HepG2 (cell line): ENCODE results near the gene PIP4K2B. TPM values are rescaled to one million over a fixed set of nuclear protein-coding genes. Genes with fewer than 3 reads are reported as not detected.

Experiments used
- ATAC-seq: fragments of 200-7000 bp; cut with Tn5 transposase; 3 replicates; pipeline ENCODE4 v1.9.1; 2020; ENCODE audit warnings: mild to moderate bottlenecking, moderate library complexity
- BruUV-seq: library from RNA; stranded (reverse); fragments of 400-500 nt; replicated peaks from 2 replicates; lab custom pipeline; 2021; lab: Mats Ljungman, UMichigan
- CTCF ChIA-PET: fragments of 300-600 bp; formaldehyde crosslinking; extraction: SDS; loops from one replicate; lab custom pipeline; 2021; ENCODE audit warnings: low total read pairs, inconsistent platforms, low intra/inter-chr PET ratio; lab: Yijun Ruan, JAX
- POLR2A ChIA-PET: fragments of 350-600 bp; sonication (Branson Sonifier 250); formaldehyde crosslinking; loops from one replicate; lab custom pipeline; 2020; ENCODE audit warnings: antibody characterized with exemption, inconsistent platforms; lab: Yijun Ruan, JAX
- DNase-seq: peaks from one replicate; pipeline ENCODE4 v3.0.0-alpha.2; 2015; ENCODE audit warnings: low spot score
- FAIRE-seq: peaks from 3 replicates; lab custom pipeline; 2011; peaks lifted over from hg19 to GRCh38; lab: Jason Lieb, UNC
- H2AFZ ChIP-seq: one replicate; pipeline ENCODE4 v1.6.1; 2011; ENCODE audit warnings: low read length, inconsistent platforms
- H3K27ac ChIP-seq: fragments of 300-600 bp; 3 replicates; pipeline ENCODE4 v1.8.0; 2011; ENCODE audit warnings: mixed run types, mild to moderate bottlenecking, mixed read lengths, low read length, inconsistent platforms; ENCODE audit not compliant: insufficient read depth; ENCODE audit errors: extremely low read length
- H3K27me3 ChIP-seq, 2 experiments: fragments of 200-600 bp in 1 of 2; 2 replicates in 1 of 2; 3 replicates in 1 of 2; pipeline versions ENCODE4 v1.6.0 to v1.8.0; 2011; ENCODE audit warnings: low read length in 2 of 2, mild to moderate bottlenecking in 2 of 2, moderate library complexity in 2 of 2, inconsistent platforms in 1 of 2; ENCODE audit not compliant: insufficient read depth in 2 of 2, control insufficient read depth in 1 of 2
- H3K36me3 ChIP-seq, 2 experiments: fragments of 200-600 bp in 1 of 2; replicated peaks in 1 of 2; 2 replicates in 1 of 2; 3 replicates in 1 of 2; pipeline versions ENCODE4 v1.5.1 to v1.8.0; 2011; ENCODE audit warnings: low read length in 2 of 2, inconsistent platforms in 1 of 2; ENCODE audit not compliant: insufficient read depth in 2 of 2, control insufficient read depth in 1 of 2
- H3K4me1 ChIP-seq: 2 replicates; pipeline ENCODE4 v1.5.1; 2012; ENCODE audit warnings: low read length, inconsistent platforms; ENCODE audit not compliant: insufficient read depth
- H3K4me2 ChIP-seq: 2 replicates; pipeline ENCODE4 v1.6.0; 2011; ENCODE audit warnings: low read depth, low read length, inconsistent platforms
- H3K4me3 ChIP-seq, 3 experiments: fragments of 200-600 bp in 1 of 3; sonication (generic), shearing (Covaris generic) in 1 of 3; replicated peaks in 1 of 3; 2 replicates each; pipeline ENCODE4 v1.5.1; 2011 to 2016; ENCODE audit warnings: low read length in 3 of 3, inconsistent platforms in 2 of 3, low read depth in 2 of 3, mild to moderate bottlenecking in 2 of 3, control low read depth in 1 of 3, mixed read lengths in 1 of 3; ENCODE audit not compliant: insufficient read depth in 1 of 3
- H3K79me2 ChIP-seq: one replicate; pipeline ENCODE4 v1.6.1; 2011; ENCODE audit warnings: low read length, inconsistent platforms; ENCODE audit not compliant: insufficient read depth
- H3K9ac ChIP-seq: 2 replicates; pipeline ENCODE4 v1.6.0; 2011; ENCODE audit warnings: mild to moderate bottlenecking, low read depth, low read length, inconsistent platforms; ENCODE audit not compliant: insufficient read depth
- H3K9me3 ChIP-seq: 2 replicates; pipeline ENCODE4 v1.5.1; 2012; ENCODE audit warnings: mild to moderate bottlenecking, low read length
- H4K20me1 ChIP-seq: 2 replicates; pipeline ENCODE4 v1.6.0; 2011; ENCODE audit warnings: inconsistent platforms, mild to moderate bottlenecking, low read length, moderate library complexity; ENCODE audit not compliant: insufficient read depth
- KMT2A ChIP-seq: sonication (generic); formaldehyde crosslinking; IDR thresholded peaks from 2 replicates; pipeline ENCODE4 v1.4.0; 2020; ENCODE audit warnings: missing genetic modification reagents
- MIER3 ChIP-seq: IDR thresholded peaks from 2 replicates; pipeline ENCODE4 v1.6.1; 2016; ENCODE audit warnings: missing compliant biosample characterization, borderline replicate concordance
- PHF5A ChIP-seq: IDR thresholded peaks from one replicate; pipeline ENCODE4 v1.6.1; 2018; ENCODE audit warnings: low read depth, missing genetic modification reagents; ENCODE audit not compliant: unreplicated experiment
- PLRG1 ChIP-seq: fragments of 450-650 bp; conservative IDR thresholded peaks from 2 replicates; pipeline ENCODE4 v1.6.1; 2016
- RARA ChIP-seq: IDR thresholded peaks from 2 replicates; pipeline ENCODE4 v1.6.1; 2016; ENCODE audit warnings: missing genetic modification reagents, missing compliant biosample characterization
- RARG ChIP-seq: sonication (generic); formaldehyde crosslinking; IDR thresholded peaks from 2 replicates; pipeline ENCODE4 v1.4.0; 2020; ENCODE audit warnings: low read depth, mild to moderate bottlenecking, missing genetic modification reagents
- ZFP37 ChIP-seq: sonication (generic); formaldehyde crosslinking; IDR thresholded peaks from 2 replicates; pipeline ENCODE4 v1.4.0; 2020; ENCODE audit warnings: missing genetic modification reagents, borderline replicate concordance
- ZNF354B ChIP-seq: sonication (generic); formaldehyde crosslinking; IDR thresholded peaks from 2 replicates; pipeline ENCODE4 v1.8.0; 2022; ENCODE audit warnings: mild to moderate bottlenecking, missing genetic modification reagents
- ZNF501 ChIP-seq: sonication (generic); formaldehyde crosslinking; IDR thresholded peaks from 2 replicates; pipeline ENCODE4 v1.5.1; 2020; ENCODE audit warnings: mild to moderate bottlenecking, moderate library complexity, missing genetic modification reagents
- ZNF558 ChIP-seq: sonication (generic); formaldehyde crosslinking; IDR thresholded peaks from 2 replicates; pipeline ENCODE4 v1.9.0; 2022; ENCODE audit warnings: mild to moderate bottlenecking, missing genetic modification reagents, borderline replicate concordance
- ZNF772 ChIP-seq: sonication (generic); formaldehyde crosslinking; IDR thresholded peaks from 2 replicates; pipeline ENCODE4 v1.5.0; 2020; ENCODE audit warnings: mild to moderate bottlenecking, missing genetic modification reagents
- ZNF773 ChIP-seq: sonication (generic); formaldehyde crosslinking; IDR thresholded peaks from 2 replicates; pipeline ENCODE4 v1.4.0; 2020; ENCODE audit warnings: missing genetic modification reagents, borderline replicate concordance
- ZNF776 ChIP-seq: sonication (generic); formaldehyde crosslinking; IDR thresholded peaks from 2 replicates; pipeline ENCODE4 v1.4.0; 2020; ENCODE audit warnings: mild to moderate bottlenecking, missing genetic modification reagents
- WGBS: methylation state at CpG from one replicate; pipeline ENCODE4 v1.1.6; 2017; ENCODE audit warnings: low lambda C conversion rate; 5-methylcytosine and 5-hydroxymethylcytosine counted together
- in situ Hi-C: cut with HindIII; loops from 2 replicates; pipeline ENCODE4 v1.10.0; 2017; ENCODE audit warnings: low pct_unique_long_range_greater_than_20kb; ENCODE audit not compliant: extremely low pct_ligation_motif_present
- intact Hi-C: fragments of 100-400 bp; cut with micrococcal nuclease; formaldehyde crosslinking; loops from one replicate; pipeline ENCODE4 v1.10.0; 2022; ENCODE audit not compliant: unreplicated experiment
- polyA plus RNA-seq, 8 experiments: library from polyadenylated mRNA; depleted of rRNA in 3 of 8; stranded (reverse) in 7 of 8; unstranded in 1 of 8; fragments of >200 nt; fragmentation: Illumina TruSeq in 4 of 8; extraction: Trizol in 4 of 8; gene quantifications; 2 replicates each; pipeline versions ENCODE4 v1.2.1 to v1.2.3, GENCODE V29; 2011 to 2016; ENCODE audit warnings: low read depth in 4 of 8, missing spikeins in 1 of 8, mixed read lengths in 1 of 8; ENCODE audit not compliant: insufficient read depth in 1 of 8
- total RNA-seq, 5 experiments: library from RNA; depleted of rRNA; stranded (reverse); fragments of >200 nt; fragmentation: Illumina TruSeq; extraction: Trizol; gene quantifications; 2 replicates each; pipeline ENCODE4 v1.2.3, GENCODE V29; 2016; ENCODE audit warnings: low read depth in 1 of 5
- TF ChIP-seq, protein P1 (sequence below), 2 experiments: sonication (generic) in 1 of 2; formaldehyde crosslinking in 1 of 2; IDR thresholded peaks; 2 replicates each; pipeline versions ENCODE4 v1.5.1 to v1.6.1; 2011 to 2020; ENCODE audit warnings: borderline replicate concordance in 1 of 2, low read depth in 1 of 2, low read length in 1 of 2, mild to moderate bottlenecking in 1 of 2, missing genetic modification reagents in 1 of 2, moderate library complexity in 1 of 2
- TF ChIP-seq, protein P2 (sequence below): sonication (generic); formaldehyde crosslinking; IDR thresholded peaks from 2 replicates; pipeline ENCODE4 v1.4.0; 2020; ENCODE audit warnings: missing genetic modification reagents
- TF ChIP-seq, protein P3 (sequence below): sonication (generic); formaldehyde crosslinking; IDR thresholded peaks from 2 replicates; pipeline ENCODE4 v1.4.0; 2020; ENCODE audit warnings: missing genetic modification reagents

The PIP4K2B gene
- total and polyA plus RNA-seq, 2 of the 13 experiments (the other 11 are each of a cell fraction or from before 2014, with no cell fraction given) = 20.4 to 54.0 TPM

DNA sequence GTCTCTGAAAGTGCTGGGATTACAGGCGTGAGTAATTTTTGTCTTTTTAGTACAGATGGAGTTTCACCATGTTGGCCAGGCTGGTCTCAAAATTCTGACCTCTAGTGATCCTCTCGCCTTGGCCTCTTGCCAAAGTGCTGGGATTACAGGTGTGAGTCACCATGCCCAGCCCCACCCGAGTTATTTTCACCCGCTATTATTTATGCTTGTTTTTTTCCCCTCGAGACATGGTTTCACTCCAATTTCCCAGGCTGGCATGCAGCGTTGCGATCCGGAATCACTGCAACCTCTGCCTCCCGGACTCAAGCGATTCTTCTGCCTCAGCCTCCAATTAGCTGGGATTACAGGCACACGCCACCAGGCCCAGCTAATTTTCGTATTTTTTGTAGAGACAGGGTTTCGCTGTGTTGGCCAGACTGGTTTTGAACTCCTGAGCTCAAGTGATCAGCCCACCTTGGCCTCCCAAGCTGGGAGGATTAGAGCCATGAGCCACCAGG is 45.0 kb upstream of the PIP4K2B start:
- H3K27ac ChIP-seq = peak overlapping the region; percentile 52
- CTCF ChIA-PET = no interaction called here
- BruUV-seq = no TSS peak
- H3K4me3 ChIP-seq = peak overlapping the region in 2 of 3 experiments; percentile 13 to 30; a peak in 2 of 6 replicates
- H3K9me3 ChIP-seq = no peaks in the 10 kb centered on the region
- ATAC-seq (peak; percentile 23), DNase-seq (peak; percentile 51), FAIRE-seq (no peak)
- H2AFZ ChIP-seq = no peak overlapping the region
- peaks cover 40% of the 10 kb centered on the region for H3K4me1 ChIP-seq
- in situ Hi-C loops (no loop called here), intact Hi-C loops (no loop called here)
- H3K36me3 ChIP-seq = peaks cover 5 to 13% of the 10 kb centered on the region in 2 experiments; a peak in 4 of 5 replicates
- no peaks in the 10 kb centered on the region for H3K27me3 ChIP-seq
- peak overlapping the region; percentile 36; the same call in 1 of the 2 replicates for H3K9ac ChIP-seq
- H4K20me1 ChIP-seq = peaks cover 15% of the 10 kb centered on the region
- whole genome bisulfite sequencing = 20% methylated on average over 13 of the region's 13 CpGs
- POLR2A ChIA-PET = interaction anchor here (1.1 to 6.5 kb wide), 4 partner anchors 9 to 25 kb away, joined by 3 to 58 read pairs (median 24); partner anchors contain the start of genes CWC25, LASP1 and RPL23
- no peaks in the 10 kb centered on the region for H3K79me2 ChIP-seq
- peak overlapping the region; percentile 73 for H3K4me2 ChIP-seq
- TF ChIP-seq ZNF772 (CRISPR knock-in tag) = no peak
- TF ChIP-seq, protein P1, sequence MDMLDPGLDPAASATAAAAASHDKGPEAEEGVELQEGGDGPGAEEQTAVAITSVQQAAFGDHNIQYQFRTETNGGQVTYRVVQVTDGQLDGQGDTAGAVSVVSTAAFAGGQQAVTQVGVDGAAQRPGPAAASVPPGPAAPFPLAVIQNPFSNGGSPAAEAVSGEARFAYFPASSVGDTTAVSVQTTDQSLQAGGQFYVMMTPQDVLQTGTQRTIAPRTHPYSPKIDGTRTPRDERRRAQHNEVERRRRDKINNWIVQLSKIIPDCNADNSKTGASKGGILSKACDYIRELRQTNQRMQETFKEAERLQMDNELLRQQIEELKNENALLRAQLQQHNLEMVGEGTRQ (IDR thresholded peaks at IDR 0.05; ENCODE audit: low read depth, low read length) = no peak
- TF ChIP-seq, protein P1 (CRISPR knock-in tag; IDR thresholded peaks at IDR 0.05; ENCODE audit: borderline replicate concordance) = no peak
- TF ChIP-seq RARG (CRISPR knock-in tag) = no peak
- no peak for TF ChIP-seq ZFP37 (CRISPR knock-in tag)
- no peak for TF ChIP-seq PLRG1
- TF ChIP-seq ZNF501 (CRISPR knock-in tag) = peak; percentile 60; the same call in 1 of the 2 replicates
- TF ChIP-seq MIER3 (CRISPR knock-in tag) = no peak
- no peak for TF ChIP-seq ZNF558 (CRISPR knock-in tag)
- TF ChIP-seq, protein P2, sequence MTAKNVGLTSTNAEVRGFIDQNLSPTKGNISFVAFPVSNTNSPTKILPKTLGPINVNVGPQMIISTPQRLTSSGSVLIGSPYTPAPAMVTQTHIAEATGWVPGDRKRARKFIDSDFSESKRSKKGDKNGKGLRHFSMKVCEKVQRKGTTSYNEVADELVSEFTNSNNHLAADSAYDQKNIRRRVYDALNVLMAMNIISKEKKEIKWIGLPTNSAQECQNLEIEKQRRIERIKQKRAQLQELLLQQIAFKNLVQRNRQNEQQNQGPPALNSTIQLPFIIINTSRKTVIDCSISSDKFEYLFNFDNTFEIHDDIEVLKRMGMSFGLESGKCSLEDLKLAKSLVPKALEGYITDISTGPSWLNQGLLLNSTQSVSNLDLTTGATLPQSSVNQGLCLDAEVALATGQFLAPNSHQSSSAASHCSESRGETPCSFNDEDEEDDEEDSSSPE (CRISPR knock-in tag) = 0 out of 2 replicates have a peak, but pooled peaks have one; percentile 18
- TF ChIP-seq, protein P3, sequence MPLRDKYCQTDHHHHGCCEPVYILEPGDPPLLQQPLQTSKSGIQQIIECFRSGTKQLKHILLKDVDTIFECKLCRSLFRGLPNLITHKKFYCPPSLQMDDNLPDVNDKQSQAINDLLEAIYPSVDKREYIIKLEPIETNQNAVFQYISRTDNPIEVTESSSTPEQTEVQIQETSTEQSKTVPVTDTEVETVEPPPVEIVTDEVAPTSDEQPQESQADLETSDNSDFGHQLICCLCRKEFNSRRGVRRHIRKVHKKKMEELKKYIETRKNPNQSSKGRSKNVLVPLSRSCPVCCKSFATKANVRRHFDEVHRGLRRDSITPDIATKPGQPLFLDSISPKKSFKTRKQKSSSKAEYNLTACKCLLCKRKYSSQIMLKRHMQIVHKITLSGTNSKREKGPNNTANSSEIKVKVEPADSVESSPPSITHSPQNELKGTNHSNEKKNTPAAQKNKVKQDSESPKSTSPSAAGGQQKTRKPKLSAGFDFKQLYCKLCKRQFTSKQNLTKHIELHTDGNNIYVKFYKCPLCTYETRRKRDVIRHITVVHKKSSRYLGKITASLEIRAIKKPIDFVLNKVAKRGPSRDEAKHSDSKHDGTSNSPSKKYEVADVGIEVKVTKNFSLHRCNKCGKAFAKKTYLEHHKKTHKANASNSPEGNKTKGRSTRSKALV (CRISPR knock-in tag) = no peak
- 0 out of 2 replicates have a peak, but pooled peaks have one; percentile 9 for TF ChIP-seq RARA (CRISPR knock-in tag)
- TF ChIP-seq ZNF773 = no peak
- no peak for TF ChIP-seq KMT2A (CRISPR knock-in tag)
- no peak for TF ChIP-seq ZNF354B (CRISPR knock-in tag)
- TF ChIP-seq ZNF776 (CRISPR knock-in tag) = no peak
- TF ChIP-seq PHF5A (CRISPR knock-in tag) = peak; percentile 24
